ENCODE data around the gene DCBLD1.
"Not testable (repeated sequence)": the region's sequence is repeated elsewhere in the genome, so short reads cannot be mapped to it uniquely, and the experiment has no call there.

The DCBLD1 gene

GRCh38 chr6:117515326-117515725 lies 32.9 kb downstream of the DCBLD1 start:
- TF ChIP-seq PAX5 (IDR thresholded peaks at IDR 0.05; ENCODE audit: insufficient read depth, low read length, severe bottlenecking) (no peak), POU2F2 (IDR thresholded peaks at IDR 0.05; ENCODE audit: low read depth, low read length) (no peak), TAF1 (IDR thresholded peaks at IDR 0.05; ENCODE audit: low read depth, low read length) (no peak), SPI1 (IDR thresholded peaks at IDR 0.05; ENCODE audit: low read depth, low read length) (no peak), POLR2AphosphoS5 (IDR thresholded peaks at IDR 0.05; ENCODE audit: low read depth, low read length) (no peak), POLR2A (IDR thresholded peaks at IDR 0.05; ENCODE audit: low read depth, low read length) (no peak)
- FAIRE-seq (no peak), DNase-seq (ENCODE audit: insufficient read length, low spot score) (no peak)

GRCh38 chr6:117517995-117518394 lies 35.5 kb downstream of the DCBLD1 start:
- DNase-seq (ENCODE audit: insufficient read length, low spot score); FAIRE-seq: not testable (repeated sequence)

GRCh38 chr6:117518870-117519269 lies 36.4 kb downstream of the DCBLD1 start:
- FAIRE-seq (no peak), DNase-seq (ENCODE audit: insufficient read length, low spot score) (no peak)
- TF ChIP-seq POLR2AphosphoS5 (IDR thresholded peaks at IDR 0.05; ENCODE audit: low read depth, low read length) (no peak), POU2F2 (IDR thresholded peaks at IDR 0.05; ENCODE audit: low read depth, low read length) (no peak), PAX5 (IDR thresholded peaks at IDR 0.05; ENCODE audit: insufficient read depth, low read length, severe bottlenecking) (no peak), POLR2A (IDR thresholded peaks at IDR 0.05; ENCODE audit: low read depth, low read length) (no peak), SPI1 (IDR thresholded peaks at IDR 0.05; ENCODE audit: low read depth, low read length) (no peak), TAF1 (IDR thresholded peaks at IDR 0.05; ENCODE audit: low read depth, low read length) (no peak)

- DNase-seq (ENCODE audit: insufficient read length, low spot score) (no peak), FAIRE-seq (no peak)
- TF ChIP-seq SPI1 (IDR thresholded peaks at IDR 0.05; ENCODE audit: low read depth, low read length) (no peak), POU2F2 (IDR thresholded peaks at IDR 0.05; ENCODE audit: low read depth, low read length) (no peak), PAX5 (IDR thresholded peaks at IDR 0.05; ENCODE audit: insufficient read depth, low read length, severe bottlenecking) (no peak), POLR2AphosphoS5 (IDR thresholded peaks at IDR 0.05; ENCODE audit: low read depth, low read length) (no peak), TAF1 (IDR thresholded peaks at IDR 0.05; ENCODE audit: low read depth, low read length) (no peak), POLR2A (IDR thresholded peaks at IDR 0.05; ENCODE audit: low read depth, low read length) (no peak)
These were observed 38.3 kb downstream of the DCBLD1 start for GRCh38 chr6:117520603-117521395.

- TF ChIP-seq TAF1 (IDR thresholded peaks at IDR 0.05; ENCODE audit: low read depth, low read length) (no peak), POLR2AphosphoS5 (IDR thresholded peaks at IDR 0.05; ENCODE audit: low read depth, low read length) (no peak), POLR2A (IDR thresholded peaks at IDR 0.05; ENCODE audit: low read depth, low read length) (no peak), SPI1 (IDR thresholded peaks at IDR 0.05; ENCODE audit: low read depth, low read length) (no peak), POU2F2 (IDR thresholded peaks at IDR 0.05; ENCODE audit: low read depth, low read length) (no peak), PAX5 (IDR thresholded peaks at IDR 0.05; ENCODE audit: insufficient read depth, low read length, severe bottlenecking) (no peak)
- FAIRE-seq = no peak
- DNase-seq (ENCODE audit: insufficient read length, low spot score) = no peak
These were observed 39.5 kb downstream of the DCBLD1 start for GRCh38 chr6:117521791-117522502.

GRCh38 chr6:117525607-117526006 lies 43.1 kb downstream of the DCBLD1 start:
- FAIRE-seq = no peak
- no peak for DNase-seq (ENCODE audit: insufficient read length, low spot score)
- TF ChIP-seq POU2F2 (IDR thresholded peaks at IDR 0.05; ENCODE audit: low read depth, low read length) (no peak), POLR2A (IDR thresholded peaks at IDR 0.05; ENCODE audit: low read depth, low read length) (no peak)

- DNase-seq (ENCODE audit: insufficient read length, low spot score) (no peak), FAIRE-seq (no peak)
- TF ChIP-seq POU2F2 (IDR thresholded peaks at IDR 0.05; ENCODE audit: low read depth, low read length) (no peak), POLR2AphosphoS5 (IDR thresholded peaks at IDR 0.05; ENCODE audit: low read depth, low read length) (no peak), PAX5 (IDR thresholded peaks at IDR 0.05; ENCODE audit: insufficient read depth, low read length, severe bottlenecking) (no peak)
These were observed 48.2 kb downstream of the DCBLD1 start for GRCh38 chr6:117530467-117531242.

GRCh38 chr6:117531346-117531745 lies 48.9 kb downstream of the DCBLD1 start:
- DNase-seq (ENCODE audit: insufficient read length, low spot score) = no peak
- no peak for FAIRE-seq
- TF ChIP-seq TAF1 (IDR thresholded peaks at IDR 0.05; ENCODE audit: low read depth, low read length) (no peak), PAX5 (IDR thresholded peaks at IDR 0.05; ENCODE audit: insufficient read depth, low read length, severe bottlenecking) (no peak), POLR2A (IDR thresholded peaks at IDR 0.05; ENCODE audit: low read depth, low read length) (no peak), POU2F2 (IDR thresholded peaks at IDR 0.05; ENCODE audit: low read depth, low read length) (no peak), SPI1 (IDR thresholded peaks at IDR 0.05; ENCODE audit: low read depth, low read length) (no peak), POLR2AphosphoS5 (IDR thresholded peaks at IDR 0.05; ENCODE audit: low read depth, low read length) (no peak)

- FAIRE-seq (no peak), DNase-seq (ENCODE audit: insufficient read length, low spot score) (no peak)
These were observed 49.6 kb downstream of the DCBLD1 start for GRCh38 chr6:117531809-117532725.

More at GRCh38 chr6:117531809-117532725, 49.6 kb downstream of the DCBLD1 start:
- TF ChIP-seq POLR2AphosphoS5 (IDR thresholded peaks at IDR 0.05; ENCODE audit: low read depth, low read length) = no peak
- TF ChIP-seq PAX5 (IDR thresholded peaks at IDR 0.05; ENCODE audit: insufficient read depth, low read length, severe bottlenecking) = no peak
- no peak for TF ChIP-seq TAF1 (IDR thresholded peaks at IDR 0.05; ENCODE audit: low read depth, low read length)
- TF ChIP-seq POLR2A (IDR thresholded peaks at IDR 0.05; ENCODE audit: low read depth, low read length) = no peak
- no peak for TF ChIP-seq POU2F2 (IDR thresholded peaks at IDR 0.05; ENCODE audit: low read depth, low read length)
- no peak for TF ChIP-seq SPI1 (IDR thresholded peaks at IDR 0.05; ENCODE audit: low read depth, low read length)

All from GM12891 (cell line).